ENCODE measurements around the gene PAX7. TPM values are rescaled to one million over a fixed set of nuclear protein-coding genes. Genes with fewer than 3 reads are reported as not detected.

Gene PAX7
- total RNA-seq, 2 experiments from 2014 or later = not detected

GRCh38 chr1:18721041-18721440 lies 90.4 kb downstream of the PAX7 start:
- ATAC-seq (no peak), DNase-seq (no peak)
- peaks cover 53% of the 10 kb centered on the region for H3K27me3 Mint-ChIP-seq
- no peak overlapping the region for H3K27ac Mint-ChIP-seq
- H3K9me3 Mint-ChIP-seq (ENCODE audit: low read depth) = no peaks in the 10 kb centered on the region
- CTCF ChIA-PET = no interaction called here
- no peaks in the 10 kb centered on the region for H3K36me3 Mint-ChIP-seq
- H3K4me1 Mint-ChIP-seq = no peaks in the 10 kb centered on the region
- H3K4me3 Mint-ChIP-seq = no peak overlapping the region

- H3K4me1 Mint-ChIP-seq = no peaks in the 10 kb centered on the region
- no peaks in the 10 kb centered on the region for H3K36me3 Mint-ChIP-seq
- H3K27ac Mint-ChIP-seq = no peak overlapping the region
- H3K4me3 Mint-ChIP-seq = no peak overlapping the region
- ATAC-seq (no peak), DNase-seq (no peak)
- CTCF ChIA-PET = no interaction called here
- H3K27me3 Mint-ChIP-seq = peaks cover 50% of the 10 kb centered on the region
- no peaks in the 10 kb centered on the region for H3K9me3 Mint-ChIP-seq (ENCODE audit: low read depth)
Measured at GRCh38 chr1:18721776-18722175, 91.1 kb downstream of the PAX7 start.

GRCh38 chr1:18722270-18722669 lies 91.6 kb downstream of the PAX7 start:
- Mint-ChIP-seq H3K9me3 (ENCODE audit: low read depth) (no peaks in the 10 kb centered on the region), H3K4me1 (no peaks in the 10 kb centered on the region), H3K27ac (no peak overlapping the region), H3K36me3 (no peaks in the 10 kb centered on the region), H3K4me3 (no peak overlapping the region), H3K27me3 (peaks cover 51% of the 10 kb centered on the region)
- ATAC-seq = no peak
- CTCF ChIA-PET = no interaction called here
- no peak for DNase-seq

- no peak for DNase-seq
- peaks cover 42% of the 10 kb centered on the region for H3K27me3 Mint-ChIP-seq
- H3K4me1 Mint-ChIP-seq = no peaks in the 10 kb centered on the region
- H3K9me3 Mint-ChIP-seq (ENCODE audit: low read depth) = no peaks in the 10 kb centered on the region
- CTCF ChIA-PET = no interaction called here
- no peak overlapping the region for H3K27ac Mint-ChIP-seq
- no peak overlapping the region for H3K4me3 Mint-ChIP-seq
- H3K36me3 Mint-ChIP-seq = no peaks in the 10 kb centered on the region
- ATAC-seq = no peak
Measured at GRCh38 chr1:18723206-18723605, 92.6 kb downstream of the PAX7 start.

GRCh38 chr1:18723701-18724411 lies 93.2 kb downstream of the PAX7 start:
- CTCF ChIA-PET = no interaction called here
- DNase-seq = no peak
- H3K4me1 Mint-ChIP-seq = no peaks in the 10 kb centered on the region
- no peak for ATAC-seq
- H3K27ac Mint-ChIP-seq = no peak overlapping the region
- H3K27me3 Mint-ChIP-seq = peaks cover 38% of the 10 kb centered on the region
- H3K9me3 Mint-ChIP-seq (ENCODE audit: low read depth) = no peaks in the 10 kb centered on the region
- H3K36me3 Mint-ChIP-seq = no peaks in the 10 kb centered on the region
- no peak overlapping the region for H3K4me3 Mint-ChIP-seq

- H3K27ac Mint-ChIP-seq = no peak overlapping the region
- no peak for ATAC-seq
- H3K4me3 Mint-ChIP-seq = no peak overlapping the region
- H3K4me1 Mint-ChIP-seq = no peaks in the 10 kb centered on the region
- no peak for DNase-seq
- peaks cover 36% of the 10 kb centered on the region for H3K27me3 Mint-ChIP-seq
- CTCF ChIA-PET = no interaction called here
- H3K9me3 Mint-ChIP-seq (ENCODE audit: low read depth) = no peaks in the 10 kb centered on the region
- no peaks in the 10 kb centered on the region for H3K36me3 Mint-ChIP-seq
Measured at GRCh38 chr1:18724801-18725200, 94.2 kb downstream of the PAX7 start.

- no peak for ATAC-seq
- no peaks in the 10 kb centered on the region for H3K4me1 Mint-ChIP-seq
- no peak overlapping the region for H3K27ac Mint-ChIP-seq
- H3K27me3 Mint-ChIP-seq = peaks cover 36% of the 10 kb centered on the region
- DNase-seq = no peak
- H3K36me3 Mint-ChIP-seq = no peaks in the 10 kb centered on the region
- no peaks in the 10 kb centered on the region for H3K9me3 Mint-ChIP-seq (ENCODE audit: low read depth)
- CTCF ChIA-PET = no interaction called here
- H3K4me3 Mint-ChIP-seq = no peak overlapping the region
Measured at GRCh38 chr1:18725231-18725895, 94.7 kb downstream of the PAX7 start.

GRCh38 chr1:18726368-18726767 lies 95.7 kb downstream of the PAX7 start:
- Mint-ChIP-seq H3K36me3 (no peaks in the 10 kb centered on the region), H3K4me1 (no peaks in the 10 kb centered on the region)
- CTCF ChIA-PET = no interaction called here

GRCh38 chr1:18727956-18728355 lies 97.3 kb downstream of the PAX7 start:
- H3K9me3 Mint-ChIP-seq (ENCODE audit: low read depth) = no peaks in the 10 kb centered on the region
- no peak overlapping the region for H3K4me3 Mint-ChIP-seq
- H3K4me1 Mint-ChIP-seq = no peaks in the 10 kb centered on the region
- CTCF ChIA-PET = no interaction called here
- DNase-seq = no peak
- H3K27ac Mint-ChIP-seq = no peak overlapping the region
- no peak for ATAC-seq
- no peaks in the 10 kb centered on the region for H3K36me3 Mint-ChIP-seq
- peaks cover 38% of the 10 kb centered on the region for H3K27me3 Mint-ChIP-seq

More at GRCh38 chr1:18726368-18726767, 95.7 kb downstream of the PAX7 start:
- Mint-ChIP-seq H3K27ac (no peak overlapping the region), H3K4me3 (no peak overlapping the region), H3K9me3 (ENCODE audit: low read depth) (no peaks in the 10 kb centered on the region), H3K27me3 (peaks cover 36% of the 10 kb centered on the region)
- DNase-seq (no peak), ATAC-seq (no peak)

GRCh38 chr1:18730321-18730720 lies 99.7 kb downstream of the PAX7 start:
- DNase-seq = no peak
- CTCF ChIA-PET = interaction anchor here (0.7 kb wide), 1 partner anchor 90 kb away, joined by 3 read pairs; no protein-coding TSS in a partner anchor
- ATAC-seq = no peak
- Mint-ChIP-seq H3K4me1 (no peaks in the 10 kb centered on the region), H3K27me3 (peaks cover 23% of the 10 kb centered on the region), H3K27ac (no peak overlapping the region), H3K9me3 (ENCODE audit: low read depth) (no peaks in the 10 kb centered on the region), H3K4me3 (no peak overlapping the region), H3K36me3 (no peaks in the 10 kb centered on the region)

- CTCF ChIA-PET = no interaction called here
- H3K9me3 Mint-ChIP-seq (ENCODE audit: low read depth) = no peaks in the 10 kb centered on the region
- H3K27ac Mint-ChIP-seq = no peak overlapping the region
- DNase-seq (no peak), ATAC-seq (no peak)
- H3K36me3 Mint-ChIP-seq = no peaks in the 10 kb centered on the region
- H3K4me3 Mint-ChIP-seq = no peak overlapping the region
- no peaks in the 10 kb centered on the region for H3K4me1 Mint-ChIP-seq
- H3K27me3 Mint-ChIP-seq = peaks cover 16% of the 10 kb centered on the region
Measured at GRCh38 chr1:18731148-18731547, 100.5 kb downstream of the PAX7 start.

GRCh38 chr1:18731591-18732235 lies 101.1 kb downstream of the PAX7 start:
- Mint-ChIP-seq H3K27ac (no peak overlapping the region), H3K4me3 (no peak overlapping the region), H3K9me3 (ENCODE audit: low read depth) (no peaks in the 10 kb centered on the region), H3K27me3 (peaks cover 14% of the 10 kb centered on the region), H3K36me3 (no peaks in the 10 kb centered on the region), H3K4me1 (no peaks in the 10 kb centered on the region)
- DNase-seq (no peak), ATAC-seq (no peak)
- CTCF ChIA-PET = no interaction called here

GRCh38 chr1:18732686-18733085 lies 102.0 kb downstream of the PAX7 start:
- no peak overlapping the region for H3K27ac Mint-ChIP-seq
- no peaks in the 10 kb centered on the region for H3K36me3 Mint-ChIP-seq
- DNase-seq (no peak), ATAC-seq (no peak)
- no peak overlapping the region for H3K4me3 Mint-ChIP-seq
- H3K4me1 Mint-ChIP-seq = no peaks in the 10 kb centered on the region
- peaks cover 12% of the 10 kb centered on the region for H3K27me3 Mint-ChIP-seq
- H3K9me3 Mint-ChIP-seq (ENCODE audit: low read depth) = no peaks in the 10 kb centered on the region
- CTCF ChIA-PET = no interaction called here

GRCh38 chr1:18734001-18734400 lies 103.4 kb downstream of the PAX7 start:
- CTCF ChIA-PET = no interaction called here
- Mint-ChIP-seq H3K27ac (no peak overlapping the region), H3K4me3 (no peak overlapping the region), H3K9me3 (ENCODE audit: low read depth) (no peaks in the 10 kb centered on the region), H3K27me3 (peaks cover 9% of the 10 kb centered on the region), H3K36me3 (no peaks in the 10 kb centered on the region), H3K4me1 (no peaks in the 10 kb centered on the region)
- ATAC-seq (no peak), DNase-seq (no peak)
